ENCODE results near the gene CMBL.
"Not testable (repeated sequence)": the region's sequence is repeated elsewhere in the genome, so short reads cannot be mapped to it uniquely, and the experiment has no call there.

The CMBL gene

DNA sequence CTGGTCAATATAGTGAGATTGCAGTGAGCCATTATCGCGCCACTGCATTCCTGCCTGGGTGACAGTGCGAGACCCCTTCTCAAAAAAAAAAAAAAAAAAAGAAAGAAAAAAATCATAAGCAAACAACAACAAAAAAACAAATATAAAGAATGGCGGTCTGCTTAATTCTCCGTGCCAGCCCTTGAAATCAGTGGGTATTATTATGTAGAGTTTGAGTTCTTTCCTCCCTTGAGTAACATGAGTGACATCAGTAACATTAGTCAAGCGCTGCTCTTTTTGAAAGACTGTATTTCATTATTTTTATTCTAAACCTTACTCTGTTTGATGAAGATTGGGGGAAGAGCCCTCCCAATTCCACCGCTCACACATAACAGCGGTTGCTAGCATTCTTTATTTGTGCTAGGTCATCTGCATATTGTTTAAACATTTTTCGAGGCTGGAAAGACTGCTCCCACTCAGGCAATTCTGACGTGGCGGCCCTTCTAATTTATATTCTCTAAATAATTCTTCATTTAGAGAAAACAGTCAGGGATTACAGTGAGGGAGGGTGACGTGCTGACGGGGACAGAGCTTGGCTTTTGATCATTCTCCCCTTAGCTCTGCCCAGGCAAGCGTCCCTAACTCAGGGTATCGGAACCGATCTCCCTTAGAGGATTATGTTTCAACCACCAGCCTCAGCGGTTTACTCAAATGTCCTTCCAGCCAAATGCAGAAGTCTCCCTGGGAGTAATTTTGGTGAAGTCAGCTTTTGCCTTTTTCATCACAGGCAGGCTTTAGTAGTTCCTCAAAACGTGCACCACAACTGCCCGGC is 44.9 kb upstream of the CMBL start:
- Histone ChIP-seq H3K27ac (ENCODE audit: poor library complexity, severe bottlenecking) (peak overlapping the region; percentile 88), H3K4me1 (ENCODE audit: insufficient read depth, poor library complexity, severe bottlenecking) (peaks cover 24% of the 10 kb centered on the region), H3K27me3 (ENCODE audit: insufficient read depth, poor library complexity, severe bottlenecking) (no peaks in the 10 kb centered on the region), H3K9me3 (ENCODE audit: severe bottlenecking) (no peaks in the 10 kb centered on the region), H3K4me3 (ENCODE audit: severe bottlenecking) (peak overlapping the region; percentile 88), H3K36me3 (ENCODE audit: low read depth) (peaks cover 21% of the 10 kb centered on the region; the same call in 1 of the 2 replicates)
- DNase-seq (ENCODE audit: low spot score) = no peak
- TF ChIP-seq, protein P1, sequence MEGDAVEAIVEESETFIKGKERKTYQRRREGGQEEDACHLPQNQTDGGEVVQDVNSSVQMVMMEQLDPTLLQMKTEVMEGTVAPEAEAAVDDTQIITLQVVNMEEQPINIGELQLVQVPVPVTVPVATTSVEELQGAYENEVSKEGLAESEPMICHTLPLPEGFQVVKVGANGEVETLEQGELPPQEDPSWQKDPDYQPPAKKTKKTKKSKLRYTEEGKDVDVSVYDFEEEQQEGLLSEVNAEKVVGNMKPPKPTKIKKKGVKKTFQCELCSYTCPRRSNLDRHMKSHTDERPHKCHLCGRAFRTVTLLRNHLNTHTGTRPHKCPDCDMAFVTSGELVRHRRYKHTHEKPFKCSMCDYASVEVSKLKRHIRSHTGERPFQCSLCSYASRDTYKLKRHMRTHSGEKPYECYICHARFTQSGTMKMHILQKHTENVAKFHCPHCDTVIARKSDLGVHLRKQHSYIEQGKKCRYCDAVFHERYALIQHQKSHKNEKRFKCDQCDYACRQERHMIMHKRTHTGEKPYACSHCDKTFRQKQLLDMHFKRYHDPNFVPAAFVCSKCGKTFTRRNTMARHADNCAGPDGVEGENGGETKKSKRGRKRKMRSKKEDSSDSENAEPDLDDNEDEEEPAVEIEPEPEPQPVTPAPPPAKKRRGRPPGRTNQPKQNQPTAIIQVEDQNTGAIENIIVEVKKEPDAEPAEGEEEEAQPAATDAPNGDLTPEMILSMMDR (IDR thresholded peaks at IDR 0.05; ENCODE audit: poor library complexity, severe bottlenecking) = no peak
- ATAC-seq (ENCODE audit: low read depth) = peak; percentile 4; the same call in 1 of the 3 replicates

DNA sequence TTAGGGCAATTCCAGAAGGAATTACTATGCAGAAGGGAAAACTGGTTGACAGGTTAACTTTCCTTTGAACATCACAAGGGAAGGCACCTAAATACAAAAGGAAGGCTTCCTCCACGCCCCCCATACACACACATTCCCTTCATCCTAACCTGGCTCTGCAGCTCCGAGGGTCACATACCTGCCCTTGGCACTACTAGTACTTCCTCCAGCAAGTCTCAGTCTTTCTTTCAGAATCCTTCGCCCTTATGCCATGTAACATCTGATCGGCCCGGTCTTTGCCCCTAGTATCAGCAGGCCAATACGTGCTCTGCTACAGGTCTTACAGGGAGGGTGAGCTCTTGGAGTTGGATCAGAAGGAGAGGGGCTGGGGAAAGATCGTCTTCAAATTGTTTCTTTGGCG is 44.2 kb upstream of the CMBL start:
- no peak overlapping the region for H3K4me3 ChIP-seq (ENCODE audit: severe bottlenecking)
- ATAC-seq (ENCODE audit: low read depth) (no peak), DNase-seq (ENCODE audit: low spot score) (peak; percentile 23)
- H3K36me3 ChIP-seq (ENCODE audit: low read depth) = peaks cover 21% of the 10 kb centered on the region; the same call in 1 of the 2 replicates
- TF ChIP-seq, protein P1 (IDR thresholded peaks at IDR 0.05; ENCODE audit: poor library complexity, severe bottlenecking) = no peak
- no peak overlapping the region for H3K27ac ChIP-seq (ENCODE audit: poor library complexity, severe bottlenecking)
- H3K4me1 ChIP-seq (ENCODE audit: insufficient read depth, poor library complexity, severe bottlenecking) = peaks cover 20% of the 10 kb centered on the region
- no peaks in the 10 kb centered on the region for H3K9me3 ChIP-seq (ENCODE audit: severe bottlenecking)
- no peaks in the 10 kb centered on the region for H3K27me3 ChIP-seq (ENCODE audit: insufficient read depth, poor library complexity, severe bottlenecking)

DNA sequence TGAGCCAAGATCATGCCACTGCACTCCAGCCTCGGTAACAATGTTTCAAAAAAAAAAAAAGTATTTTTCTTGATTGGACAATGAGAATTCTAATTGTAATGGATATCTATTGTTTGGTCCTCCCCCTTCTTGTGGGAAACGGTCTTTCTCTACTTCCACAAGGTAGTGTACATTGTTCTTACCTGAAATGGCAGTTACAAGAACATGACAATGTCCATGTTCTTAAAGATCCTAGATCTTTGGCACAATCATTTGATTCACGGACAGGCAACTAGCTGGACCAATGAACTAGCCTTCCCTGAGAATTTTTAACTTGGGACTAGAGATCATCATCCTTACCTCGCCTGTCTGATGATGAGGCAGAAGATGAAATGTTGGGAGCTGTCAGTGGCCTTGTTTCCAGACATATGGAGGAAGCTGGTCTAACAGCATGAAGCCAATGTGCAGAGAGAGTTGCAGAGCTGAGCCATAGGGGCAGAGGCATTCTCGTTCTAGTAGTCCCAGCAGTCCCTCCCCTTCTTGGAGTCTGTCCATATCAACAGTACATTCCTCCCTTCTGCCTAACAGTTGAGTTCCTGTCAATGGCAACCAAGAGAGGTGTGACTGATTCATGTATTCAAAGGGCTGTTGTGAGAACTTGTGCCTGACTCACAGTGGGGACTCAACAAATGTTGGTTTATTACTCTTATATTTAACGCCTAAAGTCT is 43.6 kb upstream of the CMBL start:
- no peaks in the 10 kb centered on the region for H3K27me3 ChIP-seq (ENCODE audit: insufficient read depth, poor library complexity, severe bottlenecking)
- DNase-seq (ENCODE audit: low spot score) = no peak
- ATAC-seq (ENCODE audit: low read depth) = peak; percentile 10; the same call in 2 of the 3 replicates
- H3K4me3 ChIP-seq (ENCODE audit: severe bottlenecking) = no peak overlapping the region
- no peak overlapping the region for H3K27ac ChIP-seq (ENCODE audit: poor library complexity, severe bottlenecking)
- H3K4me1 ChIP-seq (ENCODE audit: insufficient read depth, poor library complexity, severe bottlenecking) = peaks cover 17% of the 10 kb centered on the region
- TF ChIP-seq, protein P1 (IDR thresholded peaks at IDR 0.05; ENCODE audit: poor library complexity, severe bottlenecking) = no peak
- peaks cover 16% of the 10 kb centered on the region; the same call in 1 of the 2 replicates for H3K36me3 ChIP-seq (ENCODE audit: low read depth)
- no peaks in the 10 kb centered on the region for H3K9me3 ChIP-seq (ENCODE audit: severe bottlenecking)

DNA sequence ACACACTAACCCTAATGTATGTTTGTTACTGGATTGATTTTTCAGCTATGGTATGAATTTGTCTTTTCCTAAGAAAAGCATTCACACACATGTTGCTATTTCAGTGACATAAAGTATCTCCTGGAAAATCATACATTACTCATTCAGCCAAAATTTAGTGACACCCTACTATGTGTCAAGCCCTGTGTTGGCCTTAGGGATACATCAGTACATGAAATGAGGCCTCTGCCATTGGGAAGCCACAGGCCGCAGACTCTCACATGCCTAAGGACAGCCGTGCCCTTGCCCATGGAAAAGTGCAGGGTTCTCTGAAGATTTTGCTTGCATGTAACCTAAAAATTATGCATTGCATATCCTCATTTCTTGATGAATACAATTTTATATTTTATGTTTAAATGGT is 40.6 kb upstream of the CMBL start:
- TF ChIP-seq, protein P1 (IDR thresholded peaks at IDR 0.05; ENCODE audit: poor library complexity, severe bottlenecking) = no peak
- ATAC-seq (ENCODE audit: low read depth) (no peak), DNase-seq (ENCODE audit: low spot score) (no peak)
- Histone ChIP-seq H3K27me3 (ENCODE audit: insufficient read depth, poor library complexity, severe bottlenecking) (no peaks in the 10 kb centered on the region), H3K4me3 (ENCODE audit: severe bottlenecking) (no peak overlapping the region), H3K4me1 (ENCODE audit: insufficient read depth, poor library complexity, severe bottlenecking) (peaks cover 10% of the 10 kb centered on the region), H3K9me3 (ENCODE audit: severe bottlenecking) (no peaks in the 10 kb centered on the region), H3K36me3 (ENCODE audit: low read depth) (no peaks in the 10 kb centered on the region), H3K27ac (ENCODE audit: poor library complexity, severe bottlenecking) (no peak overlapping the region)

DNA sequence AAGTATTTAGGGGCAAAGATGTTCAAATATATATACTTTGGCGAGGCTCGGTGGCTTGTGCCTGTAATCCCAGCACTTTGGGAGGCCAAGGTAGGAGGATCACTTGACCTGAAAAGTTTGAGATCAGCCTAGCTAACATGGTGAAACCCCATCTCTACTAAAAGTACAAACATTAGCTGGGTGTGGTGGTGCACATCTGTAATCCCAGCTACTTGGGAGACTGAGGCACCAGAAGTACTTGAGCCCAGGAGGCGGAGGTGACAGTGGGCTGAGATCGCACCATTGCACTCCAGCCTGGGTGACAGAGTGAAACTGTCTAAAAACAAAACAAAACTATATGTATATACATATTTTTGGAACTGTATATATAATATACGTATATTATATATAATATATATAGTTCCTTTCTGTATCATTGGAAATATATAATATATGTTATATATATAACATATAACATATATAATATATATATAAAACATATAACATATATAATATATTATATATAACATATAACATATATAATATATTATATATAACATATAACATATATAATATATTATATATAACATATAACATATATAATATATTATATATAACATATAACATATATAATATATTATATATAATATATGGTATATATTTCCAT is 36.9 kb upstream of the CMBL start:
- ATAC-seq (ENCODE audit: low read depth); H3K36me3 ChIP-seq (ENCODE audit: low read depth); H3K4me1 ChIP-seq (ENCODE audit: insufficient read depth, poor library complexity, severe bottlenecking); H3K9me3 ChIP-seq (ENCODE audit: severe bottlenecking); DNase-seq (ENCODE audit: low spot score); H3K27me3 ChIP-seq (ENCODE audit: insufficient read depth, poor library complexity, severe bottlenecking); H3K27ac ChIP-seq (ENCODE audit: poor library complexity, severe bottlenecking); H3K4me3 ChIP-seq (ENCODE audit: severe bottlenecking): not testable (repeated sequence)
